Pons (tissue), 1 donor: ENCODE data around the gene DKK1.
"Not testable (repeated sequence)": the region's sequence is repeated elsewhere in the genome, so short reads cannot be mapped to it uniquely, and the experiment has no call there.

Experiments
- DNase-seq: peaks from one replicate; pipeline ENCODE4 v3.0.0-alpha.2; 2016; ENCODE audit warnings: low spot score

DKK1 gene

DNA sequence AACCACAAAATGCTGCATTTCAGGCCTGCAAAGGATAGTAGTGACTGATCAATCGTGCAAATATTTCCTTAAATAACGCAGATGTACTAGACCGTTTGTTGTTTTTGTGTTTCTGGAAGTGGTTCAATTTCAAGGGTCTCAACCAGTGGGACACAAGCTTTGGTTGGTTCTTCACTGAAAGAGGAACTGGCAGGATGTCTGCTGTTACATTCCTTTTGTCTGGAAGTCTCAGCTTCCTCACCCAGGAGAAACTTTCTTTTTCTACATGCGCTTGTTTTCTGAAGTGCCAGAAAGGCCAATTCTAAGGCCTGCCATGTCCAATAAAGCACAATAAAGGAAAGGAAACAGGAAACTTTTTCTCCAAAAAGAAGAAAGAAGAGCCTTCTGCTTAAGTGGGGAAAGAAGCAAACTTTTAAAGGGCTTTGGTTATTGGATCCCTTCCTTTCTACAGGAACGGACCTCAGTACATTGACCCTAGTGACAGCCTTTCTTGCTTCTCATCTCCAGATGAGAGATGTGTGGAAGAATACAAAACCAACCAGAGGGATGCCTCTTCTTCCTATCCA is 4.1 kb downstream of the DKK1 start:
- no peak for DNase-seq

DNA sequence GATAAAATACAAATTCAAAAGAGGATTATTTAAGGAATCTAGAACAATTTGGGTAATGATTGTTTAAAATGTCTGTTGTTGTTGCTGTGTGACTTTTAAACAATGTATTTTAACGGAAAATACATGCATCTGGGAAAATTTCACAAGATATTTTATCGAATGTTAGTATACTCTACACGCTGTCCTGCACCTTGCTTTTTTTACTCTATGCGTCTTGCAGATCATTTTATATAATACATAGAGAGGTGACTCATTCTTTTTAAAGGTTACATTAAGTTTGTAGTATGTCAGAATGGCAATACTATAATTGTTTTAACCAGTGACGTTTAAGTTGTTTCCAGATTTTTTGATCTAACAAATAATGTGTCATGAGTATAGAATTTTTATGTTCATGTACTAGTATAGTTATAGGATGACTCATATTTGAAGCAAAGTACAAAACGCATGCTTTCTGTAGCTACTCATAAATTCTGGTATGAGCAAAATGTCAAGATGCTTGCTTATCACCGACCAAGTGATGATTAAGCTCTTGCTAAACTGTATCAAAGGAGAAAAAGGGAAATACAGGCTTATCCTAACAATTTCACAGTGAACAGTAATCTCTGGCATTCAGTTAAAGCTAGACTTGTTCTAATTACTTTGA is 4.9 kb downstream of the DKK1 start:
- DNase-seq, result no peak

DNA sequence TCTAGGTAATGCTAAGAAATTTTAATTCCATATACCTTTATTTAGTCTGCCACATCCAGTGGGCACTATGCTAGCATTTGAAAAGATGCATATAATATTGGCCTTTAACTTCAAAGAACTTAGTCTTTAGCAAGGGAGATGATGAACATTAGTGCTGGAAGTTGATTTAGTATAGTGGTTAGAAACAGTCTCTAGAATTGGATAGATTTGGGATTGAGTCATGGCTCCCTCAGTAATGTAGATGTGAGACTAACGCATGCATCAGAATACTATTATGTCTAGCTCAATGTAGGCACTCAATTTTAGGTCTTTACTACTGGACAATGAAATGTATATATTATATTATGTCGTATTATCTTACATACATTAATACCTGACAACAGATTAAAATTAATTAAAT is 5.8 kb downstream of the DKK1 start:
- no peak for DNase-seq

DNA sequence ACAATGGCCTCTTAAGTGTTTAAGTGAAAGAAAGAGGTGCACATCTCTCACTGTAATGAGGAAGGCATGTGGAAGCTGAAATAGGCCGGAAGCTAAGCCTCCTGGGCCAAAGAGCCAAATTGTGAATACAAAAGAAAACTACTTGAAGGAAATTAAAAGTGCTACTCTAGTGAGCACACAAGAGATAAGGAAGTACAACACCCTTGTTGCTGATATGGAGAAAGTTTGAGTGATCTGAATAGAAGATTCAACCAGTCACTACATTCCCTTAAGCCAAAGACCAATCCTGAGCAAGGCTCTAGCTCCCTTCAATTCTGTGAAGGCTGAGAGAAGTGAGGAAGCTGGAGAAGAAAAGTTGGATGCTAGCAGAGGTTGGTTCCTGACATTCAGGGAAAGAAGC is 8.2 kb downstream of the DKK1 start:
- DNase-seq, result no peak

GRCh38 chr10:52322936-52323335 is 8.9 kb downstream of the DKK1 start:
- DNase-seq, result no peak

- no peak for DNase-seq
These were observed 12.3 kb downstream of the DKK1 start for GRCh38 chr10:52326382-52326781.

GRCh38 chr10:52331638-52332364 is 17.7 kb downstream of the DKK1 start:
- DNase-seq, result no peak

DNA sequence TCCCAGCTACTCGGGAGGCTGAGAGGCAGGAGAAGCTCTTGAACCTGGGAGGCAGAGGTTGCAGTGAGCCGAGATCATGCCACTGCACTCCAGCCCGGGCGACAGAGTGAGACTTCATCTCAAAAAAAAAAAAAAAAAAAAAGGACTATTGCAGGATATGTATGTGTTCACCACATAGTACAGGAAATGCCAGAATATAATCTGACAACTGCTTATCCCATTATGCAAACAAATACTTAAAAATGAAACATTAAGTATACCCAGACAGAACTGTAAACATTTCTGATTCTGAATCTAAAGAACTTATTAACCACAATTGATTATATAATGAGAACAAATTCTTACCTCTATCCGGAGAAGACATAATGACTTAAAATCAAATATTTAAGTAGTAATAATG is 18.7 kb downstream of the DKK1 start:
- no peak for DNase-seq

DNA sequence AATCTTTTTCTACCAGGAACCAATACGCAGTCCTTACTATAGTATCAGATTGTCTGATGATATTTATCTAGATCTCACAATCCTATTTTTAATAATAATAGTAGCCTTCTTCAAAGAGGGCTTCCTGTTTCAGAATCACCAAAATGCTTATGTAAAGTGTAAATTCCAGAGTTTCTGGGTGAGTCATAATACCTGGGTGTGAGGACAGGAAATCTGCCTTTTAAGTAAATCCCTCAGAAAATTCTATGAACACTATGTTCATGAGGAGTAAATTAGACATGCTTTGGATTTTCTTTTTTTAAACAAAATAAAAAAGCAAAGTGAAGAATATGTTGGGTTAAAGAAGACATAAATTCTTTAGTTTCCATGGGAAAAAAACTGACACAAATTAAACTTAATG is 20.5 kb downstream of the DKK1 start:
- no peak for DNase-seq

DNA sequence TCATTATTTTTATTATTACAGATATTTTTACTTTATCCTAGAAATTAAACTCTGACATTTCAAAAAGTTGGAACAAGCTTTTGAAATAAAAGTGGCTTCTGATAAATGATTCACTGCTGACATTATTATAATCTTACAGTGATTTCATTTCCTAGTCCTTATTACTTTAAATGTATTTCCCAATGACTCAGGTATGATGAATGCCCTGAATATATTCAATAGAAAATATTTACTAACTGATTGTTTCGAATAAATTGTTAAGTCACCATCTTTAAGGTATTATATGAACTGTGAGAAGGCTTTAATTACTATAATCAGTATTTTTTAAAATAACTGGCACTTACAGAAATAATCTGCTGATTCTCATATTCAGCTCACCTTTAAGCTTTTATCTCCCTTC is 21.6 kb downstream of the DKK1 start:
- DNase-seq, result no peak

- DNase-seq, result no peak
These were observed 23.1 kb downstream of the DKK1 start for GRCh38 chr10:52337225-52337624.

DNA sequence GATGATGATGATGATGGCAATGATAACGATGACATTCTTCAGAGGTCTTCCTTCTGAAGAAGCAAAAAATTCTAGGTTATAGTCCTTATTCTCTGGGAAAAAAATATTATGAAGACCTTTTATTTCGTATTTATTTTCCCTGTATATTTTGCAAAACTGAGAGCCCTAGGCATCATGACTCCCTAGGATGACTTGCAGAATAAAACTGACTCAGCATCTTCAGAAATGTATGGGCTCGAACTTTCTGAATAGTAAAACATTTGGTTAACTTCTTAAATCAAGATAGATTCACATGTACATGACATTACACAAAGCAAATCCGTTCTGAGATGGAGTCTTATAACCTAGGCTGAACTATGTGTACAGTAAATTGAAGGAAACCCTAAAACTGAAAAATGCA is 29.4 kb downstream of the DKK1 start:
- no peak for DNase-seq

- no peak for DNase-seq
These were observed 32.6 kb downstream of the DKK1 start for GRCh38 chr10:52346394-52347326.

GRCh38 chr10:52347327-52347667 is 33.2 kb downstream of the DKK1 start:
- DNase-seq, result no peak

- no peak for DNase-seq
These were observed 34.0 kb downstream of the DKK1 start for GRCh38 chr10:52348037-52348564.

DNA sequence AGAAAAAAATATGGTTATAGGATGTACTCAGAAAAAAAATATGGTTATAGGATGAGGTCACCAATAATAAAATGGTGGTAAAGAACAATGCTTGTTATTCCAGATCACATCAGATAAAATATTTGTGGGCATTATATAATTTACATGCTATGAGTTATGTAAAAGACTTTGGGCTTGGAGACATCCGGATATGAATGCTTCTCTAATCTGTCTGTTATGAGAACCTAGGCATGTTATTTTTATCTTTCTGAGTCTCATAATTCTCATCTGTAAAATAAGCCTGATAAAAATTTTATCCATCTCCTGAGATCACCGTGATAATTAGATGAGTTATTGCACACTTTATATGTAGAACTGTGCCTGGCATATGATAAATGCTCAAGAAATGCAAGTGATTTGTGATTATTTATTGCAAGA is 37.8 kb downstream of the DKK1 start:
- DNase-seq, result no peak

GRCh38 chr10:52353205-52353604 is 39.1 kb downstream of the DKK1 start:
- no peak for DNase-seq

DNA sequence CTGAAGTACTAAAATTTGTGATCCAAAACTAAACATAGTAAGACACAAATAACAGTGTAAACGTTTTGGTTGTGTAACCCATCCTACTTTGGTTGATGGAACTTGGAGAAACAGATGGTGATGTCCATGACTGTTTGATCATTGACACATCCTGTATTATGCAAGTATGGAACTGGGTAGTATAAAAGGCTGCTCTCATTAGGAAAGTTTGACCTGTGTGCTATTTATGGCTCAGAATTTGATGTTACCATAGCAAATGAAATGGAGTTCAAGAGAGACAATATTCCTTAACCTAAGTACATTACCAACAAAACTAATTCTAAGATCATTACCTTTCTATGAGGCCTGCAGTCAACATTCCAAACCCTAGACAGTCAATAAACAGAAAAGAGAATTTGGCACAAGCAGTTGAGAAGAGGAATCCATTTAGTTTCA is 39.9 kb downstream of the DKK1 start:
- DNase-seq, result no peak

DNA sequence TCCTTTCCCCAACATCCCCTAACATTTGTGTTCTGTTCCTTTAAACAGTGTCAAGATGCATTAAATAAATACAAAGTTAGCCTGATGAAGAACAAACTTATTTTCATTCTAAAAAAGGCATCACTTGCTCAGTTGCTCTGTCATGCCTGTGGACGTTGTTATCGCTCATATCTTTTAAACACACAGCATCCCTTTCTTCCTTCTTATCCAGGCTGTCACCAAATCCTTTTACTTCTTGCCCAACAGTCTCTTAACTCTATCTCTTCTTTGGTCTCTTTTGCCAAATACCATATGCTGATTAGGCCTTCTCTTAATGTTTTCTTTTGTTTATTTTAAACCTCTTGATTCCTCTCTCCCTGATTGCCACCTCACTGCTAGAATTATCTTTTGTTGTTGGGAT is 43.9 kb downstream of the DKK1 start:
- DNase-seq, result no peak

DNA sequence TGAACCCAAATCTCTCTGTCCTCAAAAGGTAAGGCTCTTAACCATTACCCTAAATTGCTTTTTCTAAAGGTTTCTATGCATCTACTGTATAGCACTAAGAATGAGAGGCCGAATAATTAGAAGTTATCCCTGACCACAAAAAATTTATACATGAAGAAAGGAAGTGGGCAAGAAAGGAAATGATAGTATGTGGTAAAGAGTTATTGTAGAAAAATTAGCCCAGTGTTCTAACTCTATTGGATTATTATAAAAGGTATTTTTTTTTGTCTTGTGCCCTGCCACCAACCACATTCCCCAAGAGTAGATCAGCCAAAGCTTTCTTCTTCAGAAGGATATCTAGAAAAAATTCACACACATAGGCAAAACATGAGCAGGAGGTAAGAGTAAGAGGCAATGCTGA is 45.4 kb downstream of the DKK1 start:
- DNase-seq, result no peak

DNA sequence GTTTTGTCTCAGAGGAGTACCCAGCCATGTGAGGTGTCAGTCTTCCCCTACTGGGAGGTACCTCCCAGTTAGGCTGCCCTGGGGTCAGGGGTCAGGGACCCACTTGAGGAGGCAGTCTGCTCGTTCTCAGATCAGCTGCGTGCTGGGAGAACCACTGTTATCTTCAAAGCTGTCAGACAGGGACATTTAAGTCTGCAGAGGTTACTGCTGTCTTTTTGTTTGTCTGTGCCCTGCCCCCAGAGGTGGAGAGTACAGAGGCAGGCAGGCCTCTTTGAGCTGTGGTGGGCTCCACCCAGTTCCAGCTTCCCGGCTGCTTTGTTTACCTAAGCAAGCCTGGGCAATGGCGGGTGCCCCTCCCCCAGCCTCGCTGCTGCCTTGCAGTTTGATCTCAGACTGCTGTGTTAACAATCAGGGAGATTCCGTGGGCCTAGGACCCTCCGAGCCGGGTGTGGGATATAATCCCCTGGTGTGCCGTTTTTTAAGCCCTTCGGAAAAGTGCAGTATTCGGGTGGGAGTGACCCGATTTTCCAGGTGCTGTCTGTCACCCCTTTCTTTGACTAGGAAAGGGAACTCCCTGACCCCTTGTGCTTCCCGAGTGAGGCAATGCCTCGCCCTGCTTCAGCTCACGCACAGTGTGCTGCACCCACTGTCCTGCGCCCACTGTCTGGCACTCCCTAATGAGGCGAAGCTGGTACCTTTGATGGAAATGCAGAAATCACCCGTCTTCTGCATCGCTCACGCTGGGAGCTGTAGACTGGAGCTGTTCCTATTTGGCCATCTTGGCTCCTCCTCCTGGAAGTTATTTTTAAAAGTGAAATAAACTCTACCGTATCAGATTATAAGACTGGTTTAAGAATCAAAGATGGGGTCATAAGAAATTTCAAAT is 51.7 kb downstream of the DKK1 start:
- DNase-seq, result not testable (repeated sequence)
